Measurements from ENCODE around the gene PIKFYVE. TPM values are rescaled to one million over a fixed set of nuclear protein-coding genes. Genes with fewer than 3 reads are reported as not detected.

The PIKFYVE gene
- total and polyA plus RNA-seq, 7 donors = 2.8 to 14.2 (median 12.0) TPM

- H3K27me3 ChIP-seq (ENCODE audit: insufficient read depth in 3 of 3, low read length in 2 of 3) = no peaks in the 10 kb centered on the region
- H3K4me1 ChIP-seq = no peaks in the 10 kb centered on the region
- no peak overlapping the region for H3K27ac ChIP-seq
- TF ChIP-seq CTCF (IDR thresholded peaks at IDR 0.05) = no peak
- intact Hi-C loops (cut with DNase I) = no loop called here
- peaks cover 4 to 51% of the 10 kb centered on the region in 2 donors for H3K36me3 ChIP-seq (ENCODE audit: insufficient read depth in 1 of 2, low read depth in 1 of 2)
- 84 to 89% (median 86%) methylated on average over 10 of the region's 10 CpGs for WGBS, 3 donors
- DNase-seq (no peak), ATAC-seq (peak in 1 of 4 donors; percentile 22)
- no peak overlapping the region for H3K4me3 ChIP-seq
- H3K9me3 ChIP-seq = no peaks in the 10 kb centered on the region
These were observed 92.9 kb downstream of the PIKFYVE start for GRCh38 chr2:208358758-208359631.

GRCh38 chr2:208359632-208359986 is 93.6 kb downstream of the PIKFYVE start:
- DNase-seq = peak in 1 of 2 donors; percentile 59
- Histone ChIP-seq H3K27me3 (ENCODE audit: insufficient read depth in 3 of 3, low read length in 2 of 3) (no peaks in the 10 kb centered on the region), H3K4me3 (no peak overlapping the region), H3K27ac (no peak overlapping the region), H3K36me3 (ENCODE audit: insufficient read depth in 1 of 2, low read depth in 1 of 2) (peaks cover 4 to 45% of the 10 kb centered on the region in 2 donors), H3K4me1 (no peaks in the 10 kb centered on the region), H3K9me3 (peaks cover 1% of the 10 kb centered on the region)
- TF ChIP-seq CTCF (IDR thresholded peaks at IDR 0.05) = no peak
- intact Hi-C loops (cut with DNase I) = no loop called here
- whole genome bisulfite sequencing, 3 donors = 90 to 96% (median 92%) methylated on average over 17 of the region's 17 CpGs
- peak in 1 of 4 donors; percentile 53 for ATAC-seq

- DNase-seq (peak in 1 of 2 donors; percentile 17), ATAC-seq (peak in 2 of 4 donors; percentile 17 to 40)
- Histone ChIP-seq H3K9me3 (peaks cover 8% of the 10 kb centered on the region), H3K27me3 (ENCODE audit: insufficient read depth in 3 of 3, low read length in 2 of 3) (no peaks in the 10 kb centered on the region), H3K27ac (no peak overlapping the region), H3K4me3 (no peak overlapping the region), H3K36me3 (ENCODE audit: insufficient read depth in 1 of 2, low read depth in 1 of 2) (peaks cover 0 to 36% of the 10 kb centered on the region in 2 donors), H3K4me1 (no peaks in the 10 kb centered on the region)
- TF ChIP-seq CTCF (IDR thresholded peaks at IDR 0.05) = no peak
- intact Hi-C loops (cut with DNase I) = no loop called here
- 93 to 95% (median 95%) methylated on average over 47 to 48 of the region's 48 CpGs for WGBS, 3 donors
These were observed 94.4 kb downstream of the PIKFYVE start for GRCh38 chr2:208360259-208361076.

GRCh38 chr2:208361077-208361441 is 95.0 kb downstream of the PIKFYVE start:
- H3K9me3 ChIP-seq = peaks cover 8% of the 10 kb centered on the region
- ATAC-seq = peak in 1 of 4 donors; percentile 11
- DNase-seq = no peak
- no peak overlapping the region for H3K4me3 ChIP-seq
- no peaks in the 10 kb centered on the region for H3K4me1 ChIP-seq
- intact Hi-C loops (cut with DNase I) = no loop called here
- no peak for TF ChIP-seq CTCF (IDR thresholded peaks at IDR 0.05)
- WGBS, 3 donors = 92 to 97% (median 94%) methylated on average over 9 of the region's 9 CpGs
- H3K27me3 ChIP-seq (ENCODE audit: insufficient read depth in 3 of 3, low read length in 2 of 3) = no peaks in the 10 kb centered on the region
- H3K36me3 ChIP-seq (ENCODE audit: insufficient read depth in 1 of 2, low read depth in 1 of 2) = peaks cover 0 to 30% of the 10 kb centered on the region in 2 donors
- no peak overlapping the region for H3K27ac ChIP-seq
